Thyroid gland (tissue), 4 donors: Measurements from ENCODE around the gene WNT9B.

Source experiments
- CTCF ChIP-seq, 6 experiments: fragments of 200-600 bp in 3 of 6; fragments of 450-650 bp in 3 of 6; sonication (generic) in 3 of 6; IDR thresholded peaks; one replicate each; pipeline ENCODE4 v1.5.1; 2016 to 2019; ENCODE audit warnings: antibody characterized with exemption in 6 of 6, mild to moderate bottlenecking in 2 of 6, inconsistent platforms in 1 of 6, moderate library complexity in 1 of 6
- POLR2A ChIP-seq, 2 donors: fragments of 450-650 bp; IDR thresholded peaks; one replicate each; pipeline ENCODE4 v1.6.1; 2017; ENCODE audit warnings: antibody characterized with exemption in 2 of 2, mild to moderate bottlenecking in 2 of 2, moderate library complexity in 1 of 2

DNA sequence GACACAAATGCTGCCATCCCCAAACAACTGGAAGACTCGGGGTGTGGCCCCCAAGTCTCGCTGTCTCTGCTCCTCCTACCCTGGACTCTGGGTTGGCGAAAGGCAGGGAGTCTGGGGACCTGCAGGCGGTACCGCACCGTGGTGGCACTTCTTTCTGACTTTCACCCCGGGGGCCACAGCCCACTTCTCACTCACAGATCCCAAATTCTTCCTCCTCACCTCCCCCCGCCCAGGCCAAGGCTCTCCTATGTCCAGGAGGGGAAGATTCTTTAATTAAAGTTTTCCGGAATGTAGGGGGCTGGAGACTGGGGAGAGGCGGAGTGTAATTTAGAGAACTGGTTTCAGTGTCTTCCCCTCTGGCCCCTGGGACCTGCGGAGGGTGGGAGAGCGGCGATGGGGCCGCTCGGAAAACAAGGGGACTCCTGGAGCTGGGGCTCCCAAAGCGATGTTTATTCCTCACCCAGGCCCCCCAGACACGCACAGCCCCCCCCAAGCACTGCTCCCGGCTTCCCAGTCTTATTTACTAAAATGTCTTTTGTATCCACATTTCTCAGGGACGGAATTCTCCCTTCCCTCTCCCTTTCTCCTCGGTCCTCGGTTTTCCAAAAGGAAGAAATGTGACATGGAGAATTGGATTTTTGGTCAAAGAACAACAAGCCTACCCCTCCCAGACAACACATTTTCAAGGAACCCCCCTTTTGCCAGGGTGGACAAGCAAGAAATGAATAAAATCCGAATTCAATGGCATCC, 34.1 kb upstream of the WNT9B start:
- TF ChIP-seq CTCF (IDR thresholded peaks at IDR 0.05), result no peak
- TF ChIP-seq POLR2A (IDR thresholded peaks at IDR 0.05), result no peak
